Left lung (tissue), 14 donors: ENCODE measurements around the gene MAN2A1. TPM values are rescaled to one million over a fixed set of nuclear protein-coding genes. Genes with fewer than 3 reads are reported as not detected.

ENCODE experiments used
- ATAC-seq: fragments of 200-7000 bp; cut with Tn5 transposase; one replicate; pipeline ENCODE4 v1.9.1; 2020; ENCODE audit warnings: moderate library complexity
- DNase-seq, 4 donors: peaks; one replicate each; pipeline ENCODE4 v3.0.0-alpha.2; 2013 to 2020
- H3K27ac ChIP-seq, 2 donors: fragments of 200-600 bp; sonication (generic) in 1 of 2; one replicate each; pipeline versions ENCODE4 v1.5.0 to v1.8.0; 2020 to 2021
- H3K27me3 ChIP-seq, 2 donors: fragments of 200-600 bp; sonication (generic) in 1 of 2; one replicate each; pipeline versions ENCODE4 v1.5.0 to v1.8.0; 2020 to 2021
- H3K36me3 ChIP-seq, 2 donors: fragments of 200-600 bp; sonication (generic) in 1 of 2; one replicate each; pipeline versions ENCODE4 v1.5.0 to v1.8.0; 2020 to 2021
- H3K4me1 ChIP-seq, 2 donors: fragments of 200-600 bp; one replicate each; pipeline ENCODE4 v1.8.0; 2021
- H3K4me3 ChIP-seq, 2 donors: fragments of 200-600 bp; sonication (generic) in 1 of 2; one replicate each; pipeline versions ENCODE4 v1.5.0 to v1.8.0; 2020 to 2021; ENCODE audit warnings: mild to moderate bottlenecking in 1 of 2
- H3K9me3 ChIP-seq, 2 donors: fragments of 200-600 bp; sonication (generic) in 1 of 2; one replicate each; pipeline versions ENCODE4 v1.5.0 to v1.8.0; 2020 to 2021
- intact Hi-C, 2 donors: fragments of 100-400 bp; cut with DNase I; formaldehyde crosslinking; loops; one replicate each; pipeline versions ENCODE4 v1.11.2 to v1.14.2; 2022
- long read RNA-seq, 12 donors: library from polyadenylated mRNA in 2 of 12; unstranded in 2 of 12; transcript quantifications; one replicate each; pipeline ENCODE4 v2.0.0 and lab custom pipeline, GENCODE V29; 2019 to 2026
- polyA plus RNA-seq, 6 donors: library from polyadenylated mRNA; unstranded; fragments of 120-200 nt; gene quantifications; one replicate each; pipeline ENCODE4 v1.2.1, GENCODE V29; 2013; ENCODE audit not compliant: insufficient read length in 6 of 6
- total RNA-seq, 2 donors: library from RNA; stranded (reverse); fragmentation: NEBNext Ultra II Directional; extraction: Animal tissue kit (Norgen Biotek cat#: 25700); gene quantifications; one replicate each; pipeline ENCODE4 v1.2.1, GENCODE V29; 2021
- TF ChIP-seq, protein P1 (sequence below), 2 donors: fragments of 200-600 bp; sonication (generic) in 1 of 2; IDR thresholded peaks; one replicate each; pipeline versions ENCODE4 v1.5.0 to v1.8.0; 2021; ENCODE audit warnings: antibody characterized with exemption in 2 of 2
- donor health status: DM: no; HTN: yes; CAD: no.
- donor health status: DM: no; HTN: no; CAD: no.

MAN2A1 gene
- total RNA-seq (10 to 100 TPM; 51.7 to 54.7 TPM), polyA plus RNA-seq (10 to 100 TPM; 42.2 to 52.1 (median 45.4) TPM)
- long read RNA-seq, donor 1, full-length matches to known transcripts, result 5 of 5 reads
- long read RNA-seq, donor 1, partial matches to known transcripts, result 0 of 5 reads
- long read RNA-seq, donor 1, other reads (novel, unspliced or antisense), result 0 of 5 reads
- long read RNA-seq, donor 2, full-length matches to known transcripts, result 3 of 3 reads
- long read RNA-seq, donor 2, partial matches to known transcripts, result 0 of 3 reads
- long read RNA-seq, donor 2, other reads (novel, unspliced or antisense), result 0 of 3 reads
- long read RNA-seq, donor 3, full-length matches to known transcripts, result 2 of 2 reads
- long read RNA-seq, donor 3, partial matches to known transcripts, result 0 of 2 reads
- long read RNA-seq, donor 3, other reads (novel, unspliced or antisense), result 0 of 2 reads
- long read RNA-seq, donor 4, full-length matches to known transcripts, result 1 of 2 reads
- long read RNA-seq, donor 4, partial matches to known transcripts, result 1 of 2 reads
- long read RNA-seq, donor 4, other reads (novel, unspliced or antisense), result 0 of 2 reads
- long read RNA-seq, donor 5, full-length matches to known transcripts, result 2 of 2 reads
- long read RNA-seq, donor 5, partial matches to known transcripts, result 0 of 2 reads
- long read RNA-seq, donor 5, other reads (novel, unspliced or antisense), result 0 of 2 reads
- long read RNA-seq, donor 6, full-length matches to known transcripts, result 1 of 27 reads
- long read RNA-seq, donor 6, partial matches to known transcripts, result 26 of 27 reads
- long read RNA-seq, donor 6, other reads (novel, unspliced or antisense), result 0 of 27 reads
- long read RNA-seq, donor 7, full-length matches to known transcripts, result 2 of 2 reads
- long read RNA-seq, donor 7, partial matches to known transcripts, result 0 of 2 reads
- long read RNA-seq, donor 7, other reads (novel, unspliced or antisense), result 0 of 2 reads
- long read RNA-seq, donor 8, full-length matches to known transcripts, result 8 of 8 reads
- long read RNA-seq, donor 8, partial matches to known transcripts, result 0 of 8 reads
- long read RNA-seq, donor 8, other reads (novel, unspliced or antisense), result 0 of 8 reads
- long read RNA-seq, donor 9, result 0 reads
- long read RNA-seq, donor 10, partial matches to known transcripts, result 0 of 1 reads
- long read RNA-seq, donor 10, other reads (novel, unspliced or antisense), result 1 of 1 reads
- long read RNA-seq, donor 11, full-length matches to known transcripts, result 2 of 2 reads
- long read RNA-seq, donor 11, partial matches to known transcripts, result 0 of 2 reads
- long read RNA-seq, donor 11, other reads (novel, unspliced or antisense), result 0 of 2 reads
- long read RNA-seq, donor 12, full-length matches to known transcripts, result 3 of 3 reads
- long read RNA-seq, donor 12, partial matches to known transcripts, result 0 of 3 reads
- long read RNA-seq, donor 12, other reads (novel, unspliced or antisense), result 0 of 3 reads

- no peaks in the 10 kb centered on the region for H3K36me3 ChIP-seq
- no peaks in the 10 kb centered on the region for H3K9me3 ChIP-seq
- DNase-seq (peak; percentile 77 to 95 (median 86)), ATAC-seq (peak; percentile 85)
- TF ChIP-seq, protein P1, sequence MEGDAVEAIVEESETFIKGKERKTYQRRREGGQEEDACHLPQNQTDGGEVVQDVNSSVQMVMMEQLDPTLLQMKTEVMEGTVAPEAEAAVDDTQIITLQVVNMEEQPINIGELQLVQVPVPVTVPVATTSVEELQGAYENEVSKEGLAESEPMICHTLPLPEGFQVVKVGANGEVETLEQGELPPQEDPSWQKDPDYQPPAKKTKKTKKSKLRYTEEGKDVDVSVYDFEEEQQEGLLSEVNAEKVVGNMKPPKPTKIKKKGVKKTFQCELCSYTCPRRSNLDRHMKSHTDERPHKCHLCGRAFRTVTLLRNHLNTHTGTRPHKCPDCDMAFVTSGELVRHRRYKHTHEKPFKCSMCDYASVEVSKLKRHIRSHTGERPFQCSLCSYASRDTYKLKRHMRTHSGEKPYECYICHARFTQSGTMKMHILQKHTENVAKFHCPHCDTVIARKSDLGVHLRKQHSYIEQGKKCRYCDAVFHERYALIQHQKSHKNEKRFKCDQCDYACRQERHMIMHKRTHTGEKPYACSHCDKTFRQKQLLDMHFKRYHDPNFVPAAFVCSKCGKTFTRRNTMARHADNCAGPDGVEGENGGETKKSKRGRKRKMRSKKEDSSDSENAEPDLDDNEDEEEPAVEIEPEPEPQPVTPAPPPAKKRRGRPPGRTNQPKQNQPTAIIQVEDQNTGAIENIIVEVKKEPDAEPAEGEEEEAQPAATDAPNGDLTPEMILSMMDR (IDR thresholded peaks at IDR 0.05), result no peak
- H3K4me3 ChIP-seq, result peak within 1 kb of the TSS; percentile 90 to 91
- H3K27me3 ChIP-seq, result no peaks in the 10 kb centered on the region
- peak within 1 kb of the TSS; percentile 97 to 98 for H3K27ac ChIP-seq
- intact Hi-C loops, result no loop called here
- peaks cover 17 to 38% of the 10 kb centered on the region in 2 donors for H3K4me1 ChIP-seq
Measured at GRCh38 chr5:109689740-109690241, at the start of gene MAN2A1. TSS of gene MAN2A1 (plus strand) at chr5:109689927. CDS start at chr5:109690418, 491 bp downstream.

GRCh38 chr5:109640976-109641375 is 48.8 kb upstream of the MAN2A1 start:
- Histone ChIP-seq H3K4me1 (no peaks in the 10 kb centered on the region), H3K27ac (no peak overlapping the region), H3K4me3 (no peak overlapping the region), H3K36me3 (no peaks in the 10 kb centered on the region), H3K9me3 (no peaks in the 10 kb centered on the region), H3K27me3 (no peaks in the 10 kb centered on the region)
- TF ChIP-seq, protein P1 (IDR thresholded peaks at IDR 0.05), result no peak
- peak in 1 of 4 donors; percentile 26 for DNase-seq
- no peak for ATAC-seq
- intact Hi-C loops, result no loop called here

DNA sequence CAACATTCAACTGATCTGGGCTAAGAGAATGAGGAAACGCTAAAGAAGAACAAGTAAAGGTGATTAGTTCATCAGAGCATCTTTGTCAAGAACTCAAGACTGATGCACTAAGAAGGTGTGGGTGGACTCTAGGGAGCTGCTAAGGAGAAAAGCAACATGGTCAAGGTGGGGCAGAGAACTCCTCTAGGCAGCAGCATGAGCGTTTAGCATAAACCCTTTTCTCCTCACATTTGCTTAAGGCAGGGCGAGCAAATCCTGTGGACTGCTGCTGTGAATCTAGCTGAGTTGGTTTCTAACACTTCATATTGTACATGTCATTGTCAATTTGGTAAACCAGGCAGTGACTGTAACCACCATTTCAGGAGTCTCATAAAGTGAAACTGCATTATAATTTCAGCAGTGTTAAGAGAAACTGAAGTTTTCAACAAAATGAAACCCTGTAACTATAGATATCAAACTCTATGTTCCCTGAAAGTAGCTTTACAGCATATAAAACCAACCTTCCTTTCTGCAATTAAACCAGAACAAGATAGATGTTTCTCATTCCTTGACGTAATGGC is 45.9 kb upstream of the MAN2A1 start:
- no peak for ATAC-seq
- H3K36me3 ChIP-seq, result no peaks in the 10 kb centered on the region
- H3K9me3 ChIP-seq, result no peaks in the 10 kb centered on the region
- H3K27ac ChIP-seq, result no peak overlapping the region
- no peaks in the 10 kb centered on the region for H3K4me1 ChIP-seq
- TF ChIP-seq, protein P1 (IDR thresholded peaks at IDR 0.05), result no peak
- no peaks in the 10 kb centered on the region for H3K27me3 ChIP-seq
- no peak for DNase-seq
- intact Hi-C loops, result no loop called here
- no peak overlapping the region for H3K4me3 ChIP-seq

- Histone ChIP-seq H3K27ac (no peak overlapping the region), H3K36me3 (no peaks in the 10 kb centered on the region), H3K4me3 (no peak overlapping the region), H3K4me1 (no peaks in the 10 kb centered on the region), H3K9me3 (no peaks in the 10 kb centered on the region), H3K27me3 (no peaks in the 10 kb centered on the region)
- intact Hi-C loops, result no loop called here
- TF ChIP-seq, protein P1 (IDR thresholded peaks at IDR 0.05), result no peak
- DNase-seq (no peak), ATAC-seq (no peak)
Measured at GRCh38 chr5:109644829-109645228, 44.9 kb upstream of the MAN2A1 start.
